Endometrium (tissue), 2 donors: ENCODE data around the gene PVALB.

Experiments
- FAIRE-seq: peaks from 2 replicates; lab custom pipeline; 2012; peaks lifted over from hg19 to GRCh38; lab: Jason Lieb, UNC
- donor health status: control.
- donor health status: control.

The PVALB gene

GRCh38 chr22:36811094-36811800 lies 5.6 kb downstream of the PVALB start:
- no peak for FAIRE-seq

- FAIRE-seq = no peak
Measured at GRCh38 chr22:36809351-36809750, 7.5 kb downstream of the PVALB start.

DNA sequence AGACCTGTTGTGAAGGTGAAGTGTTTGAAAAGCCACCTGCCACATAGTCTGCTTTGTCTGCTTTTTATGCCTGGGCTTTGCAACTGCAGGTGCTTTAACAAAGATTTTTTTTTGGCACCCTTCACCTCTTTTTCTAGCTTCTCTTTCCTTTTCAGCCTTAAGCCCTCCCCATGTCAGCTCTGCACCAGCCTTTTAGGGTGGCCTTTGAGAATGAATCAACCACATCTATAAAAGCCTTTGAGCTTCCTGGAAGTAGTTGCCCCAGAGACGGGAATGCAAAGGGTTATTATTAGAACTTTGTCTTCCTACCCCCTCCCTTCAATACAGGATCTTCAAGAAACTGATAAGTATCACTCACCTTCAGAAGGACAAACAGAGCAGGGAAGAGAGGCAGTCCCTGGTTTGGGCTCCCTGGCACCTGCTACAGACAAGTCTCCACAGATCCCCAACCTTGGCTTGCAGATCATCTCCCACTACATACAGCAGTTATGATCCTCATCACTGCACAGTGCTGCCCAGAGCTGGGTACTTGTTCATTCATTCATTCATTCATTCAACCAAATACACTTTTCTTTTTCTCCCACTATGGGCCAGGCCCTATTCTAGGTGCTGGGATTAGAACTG lies 8.0 kb downstream of the PVALB start:
- FAIRE-seq = no peak

DNA sequence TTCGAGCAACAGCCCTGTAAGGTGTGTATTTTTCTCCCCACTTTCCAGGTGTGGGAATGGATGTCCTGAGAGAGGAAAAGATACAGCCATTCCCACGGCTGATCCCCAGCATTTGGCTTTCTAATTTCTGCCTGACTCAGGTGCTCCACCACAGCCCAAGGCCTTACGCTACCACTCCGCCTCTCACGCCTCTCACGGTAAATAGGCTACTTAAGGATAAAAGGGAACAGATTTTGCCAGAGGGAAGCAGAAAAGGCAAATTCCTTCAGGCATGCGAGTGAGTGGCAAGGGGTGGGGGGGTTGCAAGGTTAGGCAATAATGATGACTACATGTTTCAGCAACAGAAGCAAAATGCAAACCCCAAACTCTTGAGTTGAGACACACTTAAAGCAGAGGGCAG lies 9.2 kb downstream of the PVALB start:
- no peak for FAIRE-seq

DNA sequence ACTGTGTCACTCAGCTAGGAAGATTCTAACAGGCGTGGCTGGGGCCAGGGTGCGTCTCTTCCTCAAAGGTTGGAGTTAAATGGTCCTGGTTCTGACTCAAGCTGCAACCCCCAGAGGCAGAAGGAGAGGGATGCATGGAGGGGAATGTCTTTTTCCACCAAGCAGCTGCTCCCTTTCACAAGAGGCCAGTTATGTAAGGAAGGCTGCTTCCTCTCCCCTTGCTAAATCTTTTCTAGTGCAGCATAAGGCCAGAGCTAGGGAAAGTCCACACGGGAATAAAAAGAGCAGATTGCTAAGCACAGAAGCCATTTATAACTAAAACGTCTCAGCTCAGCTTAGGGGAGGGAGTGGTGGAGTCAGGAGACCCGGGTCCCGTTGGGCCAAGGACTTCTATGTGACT lies 10.0 kb downstream of the PVALB start:
- no peak for FAIRE-seq

DNA sequence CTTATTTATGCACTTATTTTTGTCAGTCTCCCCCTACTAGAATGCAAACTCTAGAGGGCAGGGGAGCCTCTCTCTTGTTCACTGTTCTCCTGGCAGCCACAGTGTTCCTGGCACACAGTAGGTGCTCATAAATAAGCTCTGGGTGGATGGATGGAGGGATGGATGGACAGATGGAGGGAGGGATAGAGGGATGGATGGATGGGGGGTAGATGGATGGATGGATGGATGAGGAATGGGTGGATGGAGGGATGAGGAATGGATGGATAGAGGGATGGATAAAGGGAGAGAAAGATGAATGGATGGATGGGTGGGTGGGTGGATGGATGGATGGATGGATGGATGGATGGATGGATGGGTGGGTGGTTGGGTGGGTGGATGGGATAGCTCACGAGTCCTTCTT lies 13.5 kb downstream of the PVALB start:
- FAIRE-seq = no peak

DNA sequence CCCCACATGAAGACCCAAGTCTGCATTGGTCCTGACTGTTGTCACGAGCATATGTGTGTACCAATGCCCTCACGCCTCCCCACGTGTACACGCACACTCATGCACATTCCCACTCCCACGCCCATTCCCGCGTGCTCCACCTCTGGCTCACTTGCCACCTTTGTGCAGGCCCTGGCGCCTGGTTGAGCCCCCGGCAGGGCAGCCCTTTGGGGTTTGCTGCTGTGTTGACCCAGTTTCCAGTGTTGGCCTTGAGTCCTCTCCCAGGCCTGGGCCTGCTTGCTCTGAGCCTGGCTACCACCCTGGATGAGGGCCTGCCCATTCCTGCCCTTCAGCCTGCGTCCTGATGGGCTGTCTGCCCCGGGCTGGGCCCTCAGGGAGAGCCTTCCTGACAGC lies 18.2 kb downstream of the PVALB start:
- FAIRE-seq = no peak

DNA sequence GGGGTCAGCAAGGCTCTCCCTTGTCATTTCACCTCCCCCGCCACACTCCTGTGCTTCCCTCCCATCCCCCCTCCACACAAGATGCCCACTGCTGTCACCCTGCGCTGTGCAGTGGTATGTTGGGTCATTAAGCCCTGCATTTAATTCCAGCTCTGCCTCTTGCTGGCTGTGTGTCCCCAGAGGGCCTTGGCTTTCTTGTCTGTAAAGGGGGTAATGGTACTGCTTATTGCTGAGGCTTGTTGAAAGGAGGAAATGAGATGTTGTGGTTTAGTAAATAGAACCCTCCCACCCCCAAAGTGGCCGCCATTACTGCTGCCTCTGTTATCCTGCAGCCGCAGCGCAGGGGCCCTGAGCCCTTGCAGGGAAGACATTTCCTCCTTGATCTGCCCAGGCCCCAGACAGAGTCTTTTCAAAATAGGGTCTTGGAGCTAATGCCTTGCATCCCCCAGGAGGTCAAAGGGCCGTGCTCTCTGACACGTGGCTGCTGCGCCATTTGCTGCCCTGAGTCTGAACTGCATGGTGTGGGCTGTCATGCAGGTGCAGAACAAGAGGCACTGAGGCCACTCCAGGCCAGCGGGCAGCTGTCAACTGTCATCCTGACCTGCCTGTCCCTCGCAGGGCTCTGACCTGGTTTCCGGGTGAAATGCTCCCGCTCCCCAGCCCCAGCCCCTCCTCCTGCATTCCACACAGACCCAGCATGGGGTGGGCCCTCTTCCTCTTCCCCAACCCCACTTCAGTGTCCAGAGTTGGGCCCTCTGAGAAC lies 18.7 kb downstream of the PVALB start:
- no peak for FAIRE-seq

DNA sequence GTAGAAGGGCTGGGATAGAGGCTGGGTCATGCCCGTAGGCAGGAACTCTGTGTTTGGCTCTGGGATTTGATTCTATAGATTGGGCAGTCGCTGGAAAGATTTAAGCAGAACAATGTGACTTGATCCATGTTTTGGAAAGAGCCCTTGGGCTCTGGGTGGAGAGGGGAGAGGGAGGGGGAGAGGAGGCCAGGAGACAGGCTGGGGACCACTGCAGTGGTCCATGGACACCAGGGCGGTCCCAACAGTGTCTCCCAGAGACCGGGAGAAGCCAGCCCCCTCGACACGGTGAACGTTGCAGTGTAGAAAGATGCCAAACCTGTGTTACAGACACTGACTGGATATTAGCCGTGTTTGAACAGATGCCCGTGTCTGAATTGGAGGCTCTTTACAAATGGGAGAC lies 19.5 kb downstream of the PVALB start:
- FAIRE-seq = no peak

- FAIRE-seq = no peak
Measured at GRCh38 chr22:36796552-36797175, 20.2 kb downstream of the PVALB start.

DNA sequence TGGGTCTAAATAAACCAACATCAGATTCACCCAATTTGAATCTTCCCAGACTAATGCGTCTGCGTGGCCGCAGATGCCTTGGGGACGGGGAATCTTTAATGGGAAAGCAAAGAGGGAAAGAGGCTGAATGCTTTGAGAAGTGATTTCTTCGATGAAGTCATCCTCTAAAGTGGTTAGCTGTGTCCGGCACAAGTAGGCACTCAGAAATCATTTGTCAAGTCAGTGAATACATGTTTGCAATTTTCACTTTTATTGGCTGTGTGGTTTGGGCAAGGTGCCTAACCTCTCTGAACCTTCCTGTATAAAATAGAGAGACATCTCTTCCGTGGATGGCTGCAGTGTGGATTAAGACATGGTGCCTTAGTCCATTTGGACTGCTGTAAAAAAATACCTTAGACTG lies 21.2 kb downstream of the PVALB start:
- FAIRE-seq = no peak

- no peak for FAIRE-seq
Measured at GRCh38 chr22:36790648-36791047, 26.2 kb downstream of the PVALB start.

GRCh38 chr22:36787204-36787988 lies 29.4 kb downstream of the PVALB start:
- FAIRE-seq = no peak

DNA sequence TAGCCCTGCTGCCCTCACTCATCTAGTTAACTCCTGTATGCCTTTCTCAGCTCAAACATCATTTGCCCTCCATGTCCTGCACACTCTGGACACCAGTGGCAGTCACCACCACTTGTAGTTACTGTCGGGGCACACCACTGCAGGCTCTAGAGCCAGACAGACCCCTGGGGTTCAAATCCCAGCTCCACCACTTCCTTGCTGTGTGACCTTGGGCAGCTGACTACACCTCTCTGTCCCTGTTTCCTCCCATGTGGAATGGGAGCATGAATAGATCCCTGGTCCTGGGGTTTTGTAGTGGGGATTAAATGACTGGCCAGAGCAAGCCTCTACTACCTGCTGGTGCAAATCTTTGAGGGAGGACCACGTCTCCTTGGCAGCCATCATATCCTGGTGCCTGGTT lies 33.1 kb downstream of the PVALB start:
- FAIRE-seq = no peak

- FAIRE-seq = no peak
Measured at GRCh38 chr22:36781656-36782627, 34.9 kb downstream of the PVALB start.

DNA sequence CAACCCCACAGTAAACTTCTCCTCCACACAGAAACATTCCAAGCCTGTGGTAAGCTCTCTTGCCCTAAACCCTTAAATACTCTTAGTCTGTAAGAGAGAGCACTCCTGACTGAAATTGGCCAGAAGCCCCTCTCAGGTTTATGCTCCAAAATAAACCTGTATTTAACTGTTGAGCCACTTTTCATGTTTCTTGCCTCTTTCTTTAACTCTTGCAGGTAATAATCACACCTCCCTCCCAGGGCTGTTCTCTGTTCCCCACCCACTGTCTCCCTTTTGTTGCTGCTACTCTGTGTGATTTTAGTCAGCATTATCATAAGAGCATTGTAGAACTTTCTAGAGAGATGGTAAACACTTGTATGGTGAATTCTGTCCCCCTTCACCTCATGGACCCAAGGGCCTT lies 38.8 kb downstream of the PVALB start:
- FAIRE-seq = no peak

- no peak for FAIRE-seq
Measured at GRCh38 chr22:36776722-36777121, 40.1 kb downstream of the PVALB start.

DNA sequence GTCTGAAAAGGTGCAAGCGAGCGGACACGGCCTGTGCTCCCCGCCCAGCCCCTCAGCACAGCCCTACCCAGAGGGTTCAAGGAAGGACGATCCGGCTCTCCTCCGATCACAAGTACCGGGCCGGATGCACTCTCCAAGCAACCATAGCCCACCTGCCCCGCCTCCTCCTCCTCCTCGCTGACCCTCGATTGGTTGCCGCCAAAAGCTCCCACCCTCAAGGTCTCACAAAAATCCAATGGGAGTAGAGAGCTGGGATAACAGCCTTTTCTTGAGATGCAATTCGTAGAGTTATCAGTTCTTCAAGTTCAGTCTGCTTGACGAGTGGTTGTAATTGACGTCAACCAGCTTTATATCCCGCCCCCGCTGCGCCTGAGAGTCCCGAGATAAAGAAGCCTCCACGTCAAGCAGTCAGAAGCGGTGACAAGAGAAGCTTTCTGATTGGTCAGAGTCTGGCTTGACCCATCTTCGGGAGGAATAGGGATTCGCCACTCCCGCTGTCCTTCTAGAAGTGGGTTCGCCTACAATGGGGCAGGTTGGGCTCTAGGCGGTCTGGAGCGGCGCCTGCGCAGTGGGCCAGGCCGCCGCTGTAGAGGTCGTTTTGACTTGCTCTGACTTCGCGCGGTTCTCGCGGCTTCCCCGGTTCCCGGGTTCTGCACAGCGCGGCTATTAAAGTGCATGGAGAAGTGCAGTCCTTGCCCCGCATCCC lies 40.7 kb downstream of the PVALB start, which contains the start of gene IFT27:
Gene IFT27, minus strand, starts transcription at position 156 of the 706 bp plus-strand sequence. CDS start 412 bp downstream, outside the sequence.
- peak; percentile 100 for FAIRE-seq

DNA sequence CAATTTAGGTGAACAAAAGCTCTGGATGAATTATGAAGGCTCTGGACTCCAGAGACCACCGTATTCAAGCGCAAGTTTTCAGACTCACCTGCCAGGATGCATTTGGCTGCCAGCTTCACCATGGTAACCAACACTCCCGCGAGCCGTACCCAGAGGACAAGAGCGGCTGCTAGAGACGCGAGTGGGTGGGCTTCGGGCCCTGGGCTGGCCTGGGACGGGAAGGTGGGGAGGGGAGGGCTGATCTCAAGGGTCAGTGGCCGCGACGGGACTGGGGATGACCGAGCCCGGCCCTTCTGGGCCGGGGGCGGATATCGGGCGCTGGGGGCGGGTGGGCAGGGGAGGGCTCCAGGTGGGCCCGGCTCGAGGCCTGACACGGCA lies 41.3 kb downstream of the PVALB start:
- no peak for FAIRE-seq

GRCh38 chr22:36773935-36774334 lies 42.9 kb downstream of the PVALB start:
- peak; percentile 23 for FAIRE-seq
